ENCODE measurements around the gene CTNNA2.

Gene CTNNA2

DNA sequence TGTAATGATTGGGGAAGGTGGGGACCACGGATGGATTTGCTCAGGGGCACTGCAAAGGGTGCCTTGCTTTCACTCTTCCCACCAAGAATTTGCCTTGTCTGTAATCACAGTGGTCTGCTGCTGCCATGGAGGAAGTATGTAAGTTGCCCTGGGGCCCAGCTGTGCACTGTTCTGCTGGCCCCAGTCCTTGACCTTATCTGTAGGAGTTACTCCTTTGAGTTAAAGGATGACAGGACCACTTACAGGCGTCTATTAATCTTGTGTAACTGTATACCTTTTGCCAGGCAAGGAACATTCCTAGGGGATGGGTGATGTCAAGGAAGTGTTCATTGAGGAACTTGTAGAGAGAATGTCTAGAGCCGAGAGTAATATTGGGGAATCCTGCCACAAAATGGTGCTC lies 1004.5 kb downstream of the CTNNA2 start:
- no peak for TF ChIP-seq NFIC (IDR thresholded peaks at IDR 0.05)
- no peak for TF ChIP-seq EGR1 (IDR thresholded peaks at IDR 0.05)
- TF ChIP-seq CEBPB (IDR thresholded peaks at IDR 0.05): no peak
- no peak for TF ChIP-seq TEAD4 (IDR thresholded peaks at IDR 0.05)
- no peak for TF ChIP-seq TAF1 (IDR thresholded peaks at IDR 0.05; ENCODE audit: low read depth)
- no peak for TF ChIP-seq YY1 (IDR thresholded peaks at IDR 0.05; ENCODE audit: low read depth)
- no peak for TF ChIP-seq ZBTB7A (IDR thresholded peaks at IDR 0.05; ENCODE audit: low read depth)
- TF ChIP-seq MAX (IDR thresholded peaks at IDR 0.05): no peak
- no peak for TF ChIP-seq RAD21 (IDR thresholded peaks at IDR 0.05; ENCODE audit: low read depth)

GRCh38 chr2:80519121-80519643 lies 1006.3 kb downstream of the CTNNA2 start:
- no peak for TF ChIP-seq ZBTB7A (IDR thresholded peaks at IDR 0.05; ENCODE audit: low read depth)
- no peak for TF ChIP-seq TAF1 (IDR thresholded peaks at IDR 0.05; ENCODE audit: low read depth)
- TF ChIP-seq NFIC (IDR thresholded peaks at IDR 0.05): no peak
- no peak for TF ChIP-seq FOXM1 (IDR thresholded peaks at IDR 0.05; ENCODE audit: borderline replicate concordance, low read depth)
- no peak for TF ChIP-seq RAD21 (IDR thresholded peaks at IDR 0.05; ENCODE audit: low read depth)
- no peak for TF ChIP-seq TCF12 (IDR thresholded peaks at IDR 0.05; ENCODE audit: low read depth)
- no peak for TF ChIP-seq EGR1 (IDR thresholded peaks at IDR 0.05)
- no peak for TF ChIP-seq EP300 (IDR thresholded peaks at IDR 0.05; ENCODE audit: borderline replicate concordance)
- TF ChIP-seq TEAD4 (IDR thresholded peaks at IDR 0.05): no peak
- no peak for TF ChIP-seq MAX (IDR thresholded peaks at IDR 0.05)
- TF ChIP-seq YY1 (IDR thresholded peaks at IDR 0.05; ENCODE audit: low read depth): no peak
- no peak for TF ChIP-seq USF1 (IDR thresholded peaks at IDR 0.05)
- no peak for TF ChIP-seq REST (IDR thresholded peaks at IDR 0.05; ENCODE audit: low read depth)
- no peak for TF ChIP-seq CREB1 (IDR thresholded peaks at IDR 0.05; ENCODE audit: low read depth)
- no peak for TF ChIP-seq CEBPB (IDR thresholded peaks at IDR 0.05)

DNA sequence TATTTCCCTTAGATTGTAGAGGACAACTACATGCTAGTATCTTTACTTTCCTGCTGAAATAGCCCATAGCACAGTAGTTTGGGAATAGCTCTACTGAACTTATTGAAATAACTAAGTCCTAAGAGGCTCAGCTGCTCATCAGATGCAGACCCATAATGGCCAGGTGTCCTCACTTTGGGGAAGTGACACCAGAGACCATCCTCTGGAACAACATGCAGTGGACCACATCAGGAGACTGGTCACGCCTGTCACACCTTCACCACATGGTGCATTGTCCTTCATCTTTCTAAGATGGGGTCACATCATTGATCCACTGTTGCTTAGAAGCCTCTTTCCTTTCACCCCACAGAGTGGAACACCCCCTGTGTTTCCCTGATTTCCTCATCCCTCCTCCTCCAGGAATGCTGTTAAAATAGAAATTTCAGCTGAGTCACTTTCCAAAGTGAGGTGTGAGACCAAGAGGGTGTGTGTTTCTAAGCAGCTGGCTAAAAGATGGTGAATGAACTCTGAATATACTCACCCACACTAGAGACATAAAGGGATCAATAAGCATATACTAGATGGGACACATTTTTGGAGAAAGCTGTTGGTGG lies 1006.9 kb downstream of the CTNNA2 start:
- no peak for TF ChIP-seq FOXM1 (IDR thresholded peaks at IDR 0.05; ENCODE audit: borderline replicate concordance, low read depth)

GRCh38 chr2:80525152-80525551 lies 1012.3 kb downstream of the CTNNA2 start:
- no peak for TF ChIP-seq TAF1 (IDR thresholded peaks at IDR 0.05; ENCODE audit: low read depth)
- TF ChIP-seq EGR1 (IDR thresholded peaks at IDR 0.05): no peak
- TF ChIP-seq NFIC (IDR thresholded peaks at IDR 0.05): no peak
- no peak for TF ChIP-seq TCF12 (IDR thresholded peaks at IDR 0.05; ENCODE audit: low read depth)
- TF ChIP-seq CREB1 (IDR thresholded peaks at IDR 0.05; ENCODE audit: low read depth): no peak
- TF ChIP-seq CEBPB (IDR thresholded peaks at IDR 0.05): no peak
- TF ChIP-seq YY1 (IDR thresholded peaks at IDR 0.05; ENCODE audit: low read depth): no peak
- TF ChIP-seq TEAD4 (IDR thresholded peaks at IDR 0.05): no peak
- no peak for TF ChIP-seq FOXM1 (IDR thresholded peaks at IDR 0.05; ENCODE audit: borderline replicate concordance, low read depth)
- no peak for TF ChIP-seq EP300 (IDR thresholded peaks at IDR 0.05; ENCODE audit: borderline replicate concordance)
- no peak for TF ChIP-seq ZBTB7A (IDR thresholded peaks at IDR 0.05; ENCODE audit: low read depth)
- TF ChIP-seq RAD21 (IDR thresholded peaks at IDR 0.05; ENCODE audit: low read depth): no peak

DNA sequence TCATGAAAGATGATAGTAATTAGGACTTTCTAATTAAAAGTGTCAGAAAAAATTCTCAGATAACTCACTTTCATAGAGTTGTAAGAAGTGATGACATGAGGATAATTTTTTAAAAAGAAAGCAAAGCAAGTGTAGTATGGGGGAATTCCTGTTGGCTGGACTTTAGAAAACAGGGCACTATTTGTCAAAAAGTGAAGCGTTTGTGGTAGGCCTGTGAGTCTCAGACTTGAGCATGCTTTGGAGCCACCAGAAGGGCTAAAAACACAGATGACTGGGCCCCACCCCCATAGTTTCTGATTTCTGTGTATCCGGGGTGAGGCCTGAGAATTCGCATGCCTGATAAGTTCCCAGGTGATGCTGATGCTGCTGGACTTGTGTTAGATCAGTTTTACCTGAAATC lies 1014.3 kb downstream of the CTNNA2 start:
- no peak for TF ChIP-seq REST (IDR thresholded peaks at IDR 0.05; ENCODE audit: low read depth)
- TF ChIP-seq TCF12 (IDR thresholded peaks at IDR 0.05; ENCODE audit: low read depth): no peak
- TF ChIP-seq NFIC (IDR thresholded peaks at IDR 0.05): no peak
- no peak for TF ChIP-seq TEAD4 (IDR thresholded peaks at IDR 0.05)
- TF ChIP-seq CREB1 (IDR thresholded peaks at IDR 0.05; ENCODE audit: low read depth): no peak
- no peak for TF ChIP-seq USF1 (IDR thresholded peaks at IDR 0.05)
- no peak for TF ChIP-seq ZBTB7A (IDR thresholded peaks at IDR 0.05; ENCODE audit: low read depth)
- TF ChIP-seq EGR1 (IDR thresholded peaks at IDR 0.05): no peak
- no peak for TF ChIP-seq FOXM1 (IDR thresholded peaks at IDR 0.05; ENCODE audit: borderline replicate concordance, low read depth)
- no peak for TF ChIP-seq RAD21 (IDR thresholded peaks at IDR 0.05; ENCODE audit: low read depth)
- TF ChIP-seq EP300 (IDR thresholded peaks at IDR 0.05; ENCODE audit: borderline replicate concordance): no peak
- TF ChIP-seq YY1 (IDR thresholded peaks at IDR 0.05; ENCODE audit: low read depth): no peak
- TF ChIP-seq CEBPB (IDR thresholded peaks at IDR 0.05): no peak
- no peak for TF ChIP-seq MAX (IDR thresholded peaks at IDR 0.05)
- TF ChIP-seq TAF1 (IDR thresholded peaks at IDR 0.05; ENCODE audit: low read depth): no peak
